GM21529 (cell line): ENCODE data around the gene GNB2.

Experiments
- ATAC-seq: cut with Tn5 transposase; IDR thresholded peaks from one replicate; pipeline ENCODE4 v1.9.1; 2021; ENCODE audit not compliant: unreplicated experiment

GNB2 gene

GRCh38 chr7:100673302-100673941 lies at the start of gene GNB2:
TSS of gene GNB2 (plus strand) at chr7:100673740. CDS start at chr7:100676266, 2,526 bp downstream.
- ATAC-seq: peak; percentile 54

GRCh38 chr7:100623951-100624824 lies 49.4 kb upstream of the GNB2 start:
- no peak for ATAC-seq

- no peak for ATAC-seq
Measured at GRCh38 chr7:100626055-100626454, 47.5 kb upstream of the GNB2 start.

- ATAC-seq: peak; percentile 86
Measured at GRCh38 chr7:100626530-100627237, 46.9 kb upstream of the GNB2 start.

GRCh38 chr7:100627238-100627549 lies 46.3 kb upstream of the GNB2 start:
- ATAC-seq: no peak

- no peak for ATAC-seq
Measured at GRCh38 chr7:100629117-100629716, 44.3 kb upstream of the GNB2 start.

- ATAC-seq: no peak
Measured at GRCh38 chr7:100630066-100630465, 43.5 kb upstream of the GNB2 start.

GRCh38 chr7:100632951-100633717 lies 40.4 kb upstream of the GNB2 start:
- peak; percentile 55 for ATAC-seq

GRCh38 chr7:100639995-100640516 lies 33.5 kb upstream of the GNB2 start:
- ATAC-seq: no peak

- ATAC-seq: no peak
Measured at GRCh38 chr7:100640517-100641440, 32.8 kb upstream of the GNB2 start.

- ATAC-seq: no peak
Measured at GRCh38 chr7:100641463-100641859, 32.1 kb upstream of the GNB2 start, which contains the start of gene TFR2. TSS of gene TFR2 (minus strand) at chr7:100641552. CDS start at chr7:100641509, 43 bp downstream.

GRCh38 chr7:100641860-100642533 lies 31.5 kb upstream of the GNB2 start:
- no peak for ATAC-seq

GRCh38 chr7:100642534-100642907 lies 31.0 kb upstream of the GNB2 start:
- ATAC-seq: no peak

- no peak for ATAC-seq
Measured at GRCh38 chr7:100649826-100650565, 23.5 kb upstream of the GNB2 start.

- no peak for ATAC-seq
Measured at GRCh38 chr7:100654908-100655831, 18.4 kb upstream of the GNB2 start.

GRCh38 chr7:100655908-100656674 lies 17.4 kb upstream of the GNB2 start, which contains the start of gene ACTL6B:
TSS of gene ACTL6B (minus strand) at chr7:100656448. CDS start at chr7:100656354, 94 bp downstream.
- no peak for ATAC-seq
